KG1 (cell line): Measurements from ENCODE around the gene ADGRA3.

Experiments
- DNase-seq: peaks from one replicate; lab custom pipeline; 2025; lab: John Stamatoyannopoulos, UW

ADGRA3 gene, protein sequence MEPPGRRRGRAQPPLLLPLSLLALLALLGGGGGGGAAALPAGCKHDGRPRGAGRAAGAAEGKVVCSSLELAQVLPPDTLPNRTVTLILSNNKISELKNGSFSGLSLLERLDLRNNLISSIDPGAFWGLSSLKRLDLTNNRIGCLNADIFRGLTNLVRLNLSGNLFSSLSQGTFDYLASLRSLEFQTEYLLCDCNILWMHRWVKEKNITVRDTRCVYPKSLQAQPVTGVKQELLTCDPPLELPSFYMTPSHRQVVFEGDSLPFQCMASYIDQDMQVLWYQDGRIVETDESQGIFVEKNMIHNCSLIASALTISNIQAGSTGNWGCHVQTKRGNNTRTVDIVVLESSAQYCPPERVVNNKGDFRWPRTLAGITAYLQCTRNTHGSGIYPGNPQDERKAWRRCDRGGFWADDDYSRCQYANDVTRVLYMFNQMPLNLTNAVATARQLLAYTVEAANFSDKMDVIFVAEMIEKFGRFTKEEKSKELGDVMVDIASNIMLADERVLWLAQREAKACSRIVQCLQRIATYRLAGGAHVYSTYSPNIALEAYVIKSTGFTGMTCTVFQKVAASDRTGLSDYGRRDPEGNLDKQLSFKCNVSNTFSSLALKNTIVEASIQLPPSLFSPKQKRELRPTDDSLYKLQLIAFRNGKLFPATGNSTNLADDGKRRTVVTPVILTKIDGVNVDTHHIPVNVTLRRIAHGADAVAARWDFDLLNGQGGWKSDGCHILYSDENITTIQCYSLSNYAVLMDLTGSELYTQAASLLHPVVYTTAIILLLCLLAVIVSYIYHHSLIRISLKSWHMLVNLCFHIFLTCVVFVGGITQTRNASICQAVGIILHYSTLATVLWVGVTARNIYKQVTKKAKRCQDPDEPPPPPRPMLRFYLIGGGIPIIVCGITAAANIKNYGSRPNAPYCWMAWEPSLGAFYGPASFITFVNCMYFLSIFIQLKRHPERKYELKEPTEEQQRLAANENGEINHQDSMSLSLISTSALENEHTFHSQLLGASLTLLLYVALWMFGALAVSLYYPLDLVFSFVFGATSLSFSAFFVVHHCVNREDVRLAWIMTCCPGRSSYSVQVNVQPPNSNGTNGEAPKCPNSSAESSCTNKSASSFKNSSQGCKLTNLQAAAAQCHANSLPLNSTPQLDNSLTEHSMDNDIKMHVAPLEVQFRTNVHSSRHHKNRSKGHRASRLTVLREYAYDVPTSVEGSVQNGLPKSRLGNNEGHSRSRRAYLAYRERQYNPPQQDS (N-terminal part only)

DNA sequence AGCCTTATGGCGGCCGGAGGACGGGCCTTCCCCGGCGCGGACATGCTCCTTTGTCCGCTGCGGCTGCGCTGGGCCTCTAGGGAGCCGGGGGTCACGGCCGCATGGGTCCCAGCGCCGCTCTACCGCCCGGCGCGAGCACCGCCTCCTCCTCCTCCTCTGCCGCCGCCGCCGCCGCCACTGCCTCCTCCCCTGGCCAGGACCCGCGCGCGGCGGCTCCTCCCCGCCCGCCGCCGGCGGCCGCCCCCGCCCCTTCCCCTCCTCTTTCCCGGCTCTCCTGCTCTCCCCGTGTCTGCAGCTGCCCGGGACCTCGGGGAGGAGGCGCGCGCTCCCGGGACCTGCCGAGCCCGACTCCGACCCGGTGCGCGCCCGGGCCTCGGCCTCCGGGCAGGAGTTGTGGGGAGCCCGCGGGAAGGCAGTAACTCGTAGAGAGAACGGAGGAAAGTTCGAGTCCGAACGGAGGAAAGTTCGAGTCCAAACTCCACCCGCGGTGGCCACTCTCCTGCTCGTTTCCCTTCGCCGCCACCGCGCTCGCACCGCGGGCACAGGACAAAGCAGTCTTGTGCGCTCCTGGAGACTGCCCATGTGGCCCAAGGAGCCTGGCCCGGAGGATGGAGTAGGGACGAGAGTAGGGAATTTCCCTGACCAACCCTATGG, at the start of gene ADGRA3:
ADGRA3 (minus strand) TSS at position 179 of the 654 bp plus-strand sequence. CDS start 282 bp downstream, outside the sequence.
- no peak for DNase-seq

DNA sequence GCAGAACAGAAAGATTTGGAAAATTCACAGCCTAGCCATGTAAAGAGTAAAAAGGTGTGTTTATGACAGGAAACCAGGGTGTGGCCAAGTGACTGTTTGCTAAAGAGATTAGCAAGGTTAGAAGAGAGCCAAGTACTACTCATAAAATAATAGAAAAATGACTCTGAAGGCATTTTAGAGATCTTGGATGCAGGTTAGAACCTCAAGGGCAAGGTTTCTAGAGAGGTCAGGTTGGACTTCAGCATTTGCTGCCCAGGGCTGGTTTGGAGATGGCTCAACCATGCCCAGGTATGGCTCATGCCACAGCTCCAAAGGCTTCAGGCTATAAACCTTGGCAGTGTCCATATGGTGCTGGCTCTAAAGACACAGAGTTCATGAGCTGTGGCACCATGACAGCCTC, 40.6 kb upstream of the ADGRA3 start:
- no peak for DNase-seq

DNA sequence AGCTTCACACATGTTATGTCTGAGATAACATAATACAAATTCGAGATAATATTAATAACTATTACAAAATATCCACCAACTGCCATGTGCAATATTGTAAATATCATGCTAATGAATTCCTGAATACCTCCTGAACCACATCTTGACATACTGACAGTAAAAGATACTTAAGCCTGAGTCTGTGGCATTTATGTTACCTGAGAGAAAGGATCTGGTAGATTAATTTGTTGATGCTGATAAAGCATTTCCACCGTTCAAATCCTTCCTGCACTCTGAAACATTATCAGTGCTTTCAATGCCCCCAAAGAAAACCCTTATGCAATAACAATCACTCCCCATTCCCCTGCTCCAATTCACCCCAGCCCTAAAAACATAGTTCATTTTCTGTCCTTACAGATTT, 38.8 kb upstream of the ADGRA3 start:
- no peak for DNase-seq

DNA sequence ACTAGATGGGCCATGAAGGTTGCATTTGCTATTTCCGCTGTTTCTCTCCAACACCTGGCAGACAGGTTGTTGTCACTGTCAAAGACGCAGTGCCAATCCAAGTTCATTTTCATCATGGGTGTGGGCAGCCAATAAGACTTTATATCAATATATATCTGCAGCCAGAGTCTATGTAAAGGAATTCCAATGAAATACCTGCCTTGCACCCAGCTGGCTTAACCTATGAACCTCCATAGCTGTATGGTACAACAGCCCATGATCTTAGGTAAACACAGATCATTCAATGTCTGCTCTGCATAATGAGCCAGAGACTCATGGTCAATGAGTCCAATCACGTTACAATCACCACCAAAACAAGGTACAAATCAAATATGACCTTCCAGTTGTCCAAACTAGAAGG, 37.7 kb upstream of the ADGRA3 start:
- no peak for DNase-seq

DNA sequence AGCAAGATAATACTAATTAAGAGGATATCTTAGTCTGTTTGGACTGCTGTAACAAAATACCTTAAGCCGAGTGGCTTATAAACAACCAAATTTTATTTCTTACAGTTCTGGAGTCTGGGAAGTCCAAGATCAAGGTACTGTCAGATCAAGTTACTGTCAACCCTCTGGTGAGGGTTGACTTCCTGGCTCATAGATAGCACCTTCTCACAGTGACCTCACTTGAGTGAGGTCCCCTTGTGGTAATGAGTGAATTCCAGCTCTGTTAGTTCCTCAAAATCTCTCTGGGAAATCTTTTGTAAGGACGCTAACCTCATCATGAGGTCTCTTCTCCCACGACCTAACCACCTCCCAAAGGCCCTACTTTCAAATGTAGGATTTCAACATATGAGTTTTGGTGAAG, 36.9 kb upstream of the ADGRA3 start:
- no peak for DNase-seq

DNA sequence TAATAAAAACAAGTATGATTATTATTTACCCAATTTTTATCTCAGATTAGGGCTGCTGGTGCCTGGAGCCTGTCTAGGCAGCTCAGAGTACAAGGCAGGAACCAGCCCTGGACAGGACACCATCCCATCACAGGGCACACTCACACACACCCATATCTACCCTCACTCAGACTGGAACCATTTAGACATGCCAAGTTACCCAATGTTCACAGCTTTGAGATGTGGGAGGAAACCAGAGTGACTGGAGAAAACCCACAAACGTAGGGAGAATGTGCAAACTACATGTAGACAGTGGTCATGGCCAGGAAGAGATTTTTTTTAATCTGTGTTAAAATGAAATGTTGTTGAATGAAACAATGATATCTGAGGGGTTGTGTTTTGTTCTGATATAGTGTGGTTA, 35.7 kb upstream of the ADGRA3 start:
- no peak for DNase-seq

DNA sequence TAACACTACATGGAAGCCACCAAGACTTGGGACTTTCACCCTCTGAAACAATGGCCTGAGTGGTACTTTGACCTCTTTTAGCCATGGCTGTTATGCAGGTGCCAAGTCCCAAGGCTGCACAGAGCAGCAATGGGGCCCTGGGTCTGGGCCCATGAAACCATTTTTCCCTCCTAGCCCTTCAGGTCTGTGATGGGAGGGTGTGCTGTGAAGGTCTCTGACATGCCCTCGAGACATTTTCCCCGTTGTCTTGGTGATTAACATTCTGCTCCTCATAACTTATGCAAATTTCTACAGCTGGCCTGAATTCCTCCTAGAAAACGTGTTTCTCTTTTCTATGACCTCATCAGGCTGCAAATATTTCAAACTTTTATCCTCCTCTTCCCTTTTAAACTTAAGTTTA, 30.4 kb upstream of the ADGRA3 start:
- DNase-seq, result no peak

DNA sequence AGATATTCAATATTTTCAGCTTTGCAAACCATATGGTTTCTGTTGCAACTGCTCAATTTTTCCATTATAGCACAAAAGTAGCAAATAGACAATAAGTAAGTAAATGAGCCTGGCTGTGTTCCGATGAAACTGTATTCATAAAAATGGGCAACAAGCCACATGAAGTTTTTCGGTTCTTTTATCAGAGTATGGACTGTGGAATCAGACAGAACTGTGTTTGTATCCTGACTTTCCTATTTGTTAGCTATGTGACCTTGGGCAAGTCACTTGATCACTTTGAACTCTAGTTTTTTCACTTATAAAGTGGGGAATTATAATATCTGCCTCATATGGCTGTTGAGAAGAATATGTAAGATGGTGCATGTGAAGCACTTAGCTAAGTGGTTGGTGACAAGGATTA, 23.4 kb upstream of the ADGRA3 start:
- DNase-seq, result no peak

DNA sequence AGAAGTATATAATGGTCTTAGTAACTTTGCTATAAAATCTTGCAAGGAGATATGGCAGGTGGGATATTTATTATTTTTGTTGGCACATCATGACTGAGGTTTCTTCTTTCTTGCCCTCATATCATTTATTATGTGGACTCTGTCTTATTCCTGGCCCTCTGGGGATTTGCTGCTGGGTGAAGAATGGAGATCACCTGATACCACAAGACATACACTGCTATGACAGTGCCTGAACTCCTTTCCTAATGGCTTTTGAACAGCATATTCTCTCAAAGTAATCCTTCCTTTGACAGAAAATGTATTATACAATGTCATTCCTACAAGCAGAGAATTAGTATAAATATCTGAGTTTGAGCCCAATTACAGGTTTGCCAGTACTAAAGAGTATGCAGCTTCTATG, 22.0 kb upstream of the ADGRA3 start:
- no peak for DNase-seq

DNA sequence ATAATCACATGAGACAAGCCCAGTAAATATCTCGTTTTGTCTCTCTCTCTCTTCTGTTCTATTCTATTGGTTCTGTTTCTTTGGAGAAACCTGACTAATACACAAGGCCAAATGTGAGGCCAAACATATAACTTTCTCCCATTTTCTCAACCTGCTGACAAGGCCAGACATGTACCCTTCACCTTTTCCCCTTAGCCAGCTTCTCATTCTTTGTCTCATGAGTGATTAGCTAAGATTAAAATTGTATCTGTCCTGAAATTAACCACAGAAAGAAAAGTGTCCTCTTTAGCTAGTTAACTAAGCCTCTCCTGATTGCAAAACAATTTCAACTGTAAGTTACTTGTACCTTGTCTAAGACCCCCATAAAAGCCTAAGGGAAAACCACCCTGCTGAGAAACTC, 18.5 kb upstream of the ADGRA3 start:
- DNase-seq, result no peak

DNA sequence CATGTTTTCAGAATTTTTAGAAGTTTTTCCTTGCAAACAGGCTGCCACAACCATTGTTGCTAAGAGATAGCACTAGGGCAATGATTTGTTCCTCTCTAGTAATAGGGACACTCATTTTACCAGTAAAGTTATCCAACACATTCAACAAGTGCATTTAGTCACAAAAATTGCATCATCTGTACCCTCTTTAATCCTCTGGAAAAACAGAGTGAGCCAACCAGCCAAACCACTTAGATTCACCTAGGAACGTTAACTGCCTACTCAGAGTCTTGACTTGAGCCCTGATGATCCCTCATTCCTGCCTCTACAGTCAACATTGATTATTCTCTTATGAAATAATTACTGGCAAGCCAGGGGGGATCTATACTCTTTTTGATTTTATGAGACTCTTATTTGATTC, 17.0 kb upstream of the ADGRA3 start:
- no peak for DNase-seq

DNA sequence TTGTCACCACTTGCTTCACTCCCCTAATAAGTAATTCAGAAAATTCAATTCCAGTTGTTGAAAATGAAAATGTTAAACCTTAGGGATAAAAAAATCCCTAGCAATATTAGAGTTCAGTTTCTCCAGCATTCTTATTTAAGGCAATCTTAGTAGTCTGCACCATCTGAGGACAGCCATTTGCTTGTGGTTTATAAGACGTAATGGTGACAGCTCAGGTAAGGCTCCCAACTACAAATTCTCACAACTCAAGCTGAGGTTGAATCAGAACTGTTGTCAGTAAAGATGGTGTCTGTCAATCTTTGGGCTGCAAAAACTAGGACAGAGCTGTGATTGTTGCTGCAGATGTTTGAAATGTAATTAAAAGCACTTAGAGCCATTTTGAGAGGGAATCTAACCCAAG, 16.3 kb upstream of the ADGRA3 start:
- DNase-seq, result no peak

DNA sequence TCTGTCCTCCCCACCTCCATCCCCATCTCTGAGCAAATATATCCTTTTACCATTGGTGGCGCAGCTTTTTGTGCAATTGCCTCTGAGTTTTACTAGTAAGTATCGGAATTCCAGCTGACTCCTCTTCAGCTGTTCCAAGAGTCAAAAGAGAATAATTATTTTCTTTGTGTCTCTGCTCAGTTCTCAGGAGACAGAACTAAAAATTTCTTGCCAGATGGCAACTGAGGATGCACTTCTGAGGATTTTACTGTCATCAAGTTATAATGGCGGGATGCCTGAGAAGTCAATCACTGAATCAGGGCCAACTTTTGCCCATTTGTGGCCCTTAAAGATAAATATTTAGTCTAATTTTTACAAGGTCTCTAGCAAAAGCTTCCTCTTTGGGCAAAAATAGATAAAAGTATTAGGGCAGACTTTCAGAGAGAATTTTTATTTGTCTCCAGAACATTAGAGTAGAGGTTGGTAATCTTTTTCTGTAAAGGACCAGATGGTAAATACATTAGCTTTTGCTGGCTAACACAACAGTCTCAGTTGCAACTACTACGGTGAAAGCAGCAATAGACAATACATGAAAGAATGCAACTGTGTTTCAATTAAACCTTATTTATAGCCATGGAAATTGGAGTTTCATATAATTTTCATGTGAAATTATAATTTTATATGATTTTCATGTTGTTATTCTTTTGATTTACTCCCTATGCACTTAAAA, 15.6 kb upstream of the ADGRA3 start:
- DNase-seq, result no peak

DNA sequence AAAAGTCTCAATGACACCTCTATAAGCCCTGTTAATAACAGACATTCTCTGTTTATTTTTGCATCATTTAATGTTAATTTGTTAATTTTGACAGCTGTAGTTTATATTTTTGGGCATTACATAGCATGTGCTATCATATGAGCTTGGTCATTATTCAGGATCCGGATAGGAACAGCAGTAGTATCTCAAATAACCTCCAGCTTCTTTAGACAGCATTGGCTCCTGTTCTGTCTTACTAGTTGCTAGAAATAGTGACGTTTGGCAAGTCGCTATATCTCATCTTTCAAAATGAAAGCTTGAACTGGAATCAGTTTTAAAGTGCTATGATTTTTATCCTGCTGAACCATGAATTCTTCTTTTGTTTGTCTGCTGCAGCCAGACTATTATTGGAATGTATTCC, 9.0 kb upstream of the ADGRA3 start:
- no peak for DNase-seq

DNA sequence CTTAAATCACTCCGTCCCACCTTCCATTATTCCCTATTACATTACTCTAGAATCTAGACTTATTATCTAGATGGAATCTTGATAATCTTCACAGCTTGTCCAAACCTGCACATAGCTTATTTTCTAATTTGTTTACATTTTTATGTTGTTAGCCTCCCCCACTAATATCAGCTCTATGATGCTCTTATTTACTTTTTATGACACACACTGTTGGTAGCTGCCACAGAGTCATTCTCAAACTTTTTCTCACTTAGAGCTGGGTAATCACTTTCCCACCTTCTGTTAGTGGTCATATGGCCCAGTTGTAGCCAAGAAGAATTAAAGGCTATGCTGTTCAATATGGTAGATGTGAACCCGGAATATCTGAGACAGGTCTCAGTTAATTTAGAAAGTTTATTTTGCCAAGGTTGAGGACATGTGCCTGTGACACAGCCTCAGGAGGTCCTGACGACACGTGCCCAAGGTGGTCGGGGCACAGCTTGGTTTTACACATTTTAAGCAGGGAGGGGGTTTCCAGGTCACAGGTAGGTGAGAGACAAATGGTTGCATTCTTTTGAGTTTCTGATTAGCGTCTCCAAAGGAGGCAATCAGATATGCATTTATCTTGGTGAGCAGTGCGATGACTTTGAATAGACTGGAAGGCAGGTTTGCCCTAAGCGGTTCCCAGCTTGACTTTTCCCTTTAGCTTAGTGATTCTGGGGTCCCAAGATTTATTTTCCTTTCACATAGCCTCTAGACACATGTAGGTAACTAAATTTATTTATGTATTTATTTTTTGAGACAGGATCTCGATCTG, 7.0 kb upstream of the ADGRA3 start:
- DNase-seq, result no peak

DNA sequence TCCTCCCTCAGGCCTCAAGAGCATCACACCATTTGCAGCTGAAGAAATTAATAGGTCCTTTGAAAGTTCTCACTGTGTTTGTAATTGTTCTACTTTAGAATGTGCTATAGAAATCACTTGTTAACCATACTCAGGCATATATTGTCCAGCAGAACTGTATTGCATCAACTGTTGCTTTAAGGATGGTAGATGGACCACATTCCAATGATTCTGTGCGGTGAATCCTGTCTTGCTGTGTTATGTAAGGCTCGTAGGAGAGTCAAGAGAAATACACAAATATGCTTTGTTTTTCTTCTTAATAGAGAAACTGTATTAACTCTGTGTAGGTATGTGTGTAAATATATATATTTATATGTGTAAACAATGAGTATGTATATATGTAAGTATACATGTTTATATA, 6.3 kb upstream of the ADGRA3 start:
- DNase-seq, result no peak

DNA sequence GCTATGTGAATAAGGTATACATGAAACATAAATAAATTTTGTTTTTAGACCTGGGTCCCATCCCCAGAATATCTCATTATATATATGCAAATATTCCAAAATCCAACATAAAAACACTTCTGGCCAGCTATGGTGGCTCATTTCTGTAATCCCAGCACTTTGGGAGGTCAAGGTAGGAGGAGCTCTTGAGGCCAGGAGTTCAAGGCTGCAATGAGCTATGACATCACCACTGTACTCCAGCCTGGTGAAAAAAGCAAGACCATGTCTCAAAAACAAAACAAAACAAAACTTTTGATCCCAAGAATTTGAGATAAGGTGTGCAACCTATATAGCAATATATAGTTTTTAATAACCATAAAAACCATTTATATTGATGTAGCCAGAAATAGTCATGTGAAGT, 5.4 kb upstream of the ADGRA3 start:
- no peak for DNase-seq

DNA sequence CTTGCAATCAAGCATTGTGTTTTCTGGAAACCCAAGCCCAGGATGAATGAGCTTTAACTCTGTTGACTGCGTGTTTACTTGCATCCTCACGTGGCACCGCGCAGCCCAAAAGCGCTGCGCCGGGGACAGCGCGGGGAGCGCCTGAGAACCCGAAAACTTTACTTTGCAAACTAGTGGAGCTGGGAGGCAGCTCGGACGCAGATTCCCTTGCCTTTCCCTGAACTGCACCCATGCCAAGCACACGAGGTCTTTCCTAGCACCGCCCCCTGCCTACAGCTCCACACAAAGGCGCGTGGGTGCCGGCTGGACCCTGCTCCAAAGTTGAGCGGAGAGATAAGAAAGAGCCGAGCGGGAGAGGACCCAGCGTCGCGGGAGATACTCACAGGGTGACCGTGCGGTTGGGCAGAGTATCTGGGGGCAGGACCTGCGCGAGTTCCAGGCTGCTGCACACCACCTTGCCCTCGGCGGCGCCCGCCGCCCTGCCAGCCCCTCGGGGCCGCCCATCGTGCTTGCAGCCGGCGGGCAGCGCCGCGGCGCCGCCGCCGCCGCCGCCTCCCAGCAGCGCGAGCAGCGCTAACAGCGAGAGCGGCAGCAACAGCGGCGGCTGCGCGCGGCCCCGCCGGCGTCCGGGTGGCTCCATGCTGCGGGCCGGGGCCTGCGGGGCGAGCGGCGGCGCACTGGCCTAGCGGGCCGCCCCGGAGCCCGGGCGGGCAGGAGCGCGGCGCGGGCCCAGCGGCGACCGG, 550 bp downstream of the ADGRA3 start:
- peak; percentile 19 for DNase-seq

DNA sequence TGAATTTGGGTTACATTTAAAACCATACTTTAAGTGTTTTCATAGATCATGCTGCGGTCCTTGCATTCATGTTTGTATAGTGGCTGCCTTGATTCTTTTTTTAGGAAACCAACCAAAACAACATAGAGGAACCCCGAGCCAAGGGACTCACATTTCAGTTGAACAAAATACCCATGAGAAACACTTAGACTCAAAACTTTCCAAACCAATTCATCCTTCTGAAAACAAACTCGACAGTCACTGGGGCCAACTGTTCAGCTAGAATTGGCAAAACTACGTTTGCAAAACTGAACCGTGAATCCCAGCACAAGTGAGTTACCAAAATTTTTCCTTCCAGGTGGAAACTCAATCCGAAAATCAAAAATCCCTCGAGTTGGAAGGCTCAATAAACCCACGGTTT, 1.4 kb downstream of the ADGRA3 start:
- no peak for DNase-seq

DNA sequence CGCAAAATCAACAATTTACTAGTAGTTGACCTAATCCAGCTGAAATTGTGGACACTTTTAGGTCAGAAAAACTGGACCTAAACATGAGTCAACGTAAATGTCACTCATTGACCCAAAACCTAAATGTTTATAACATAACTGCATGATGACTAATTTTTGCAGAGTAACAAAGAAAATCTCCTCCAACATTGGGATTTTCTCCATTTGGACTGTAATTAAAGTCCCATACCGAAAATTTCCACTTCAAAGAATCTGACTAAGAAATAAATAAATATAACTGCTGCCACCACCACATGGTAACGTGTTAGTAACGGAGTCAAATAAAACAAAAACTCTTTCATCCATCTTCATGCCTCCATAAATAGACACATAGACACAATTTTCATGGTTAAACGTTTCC, 1.9 kb downstream of the ADGRA3 start:
- DNase-seq, result no peak
